Breast epithelium (tissue), 3 donors: ENCODE results near the gene SECTM1.

Experiments
- CTCF ChIP-seq, 3 donors: fragments of 450-650 bp; IDR thresholded peaks; one replicate each; pipeline ENCODE4 v1.5.1; 2016 to 2017; ENCODE audit warnings: antibody characterized with exemption in 3 of 3, mild to moderate bottlenecking in 3 of 3, moderate library complexity in 3 of 3
- POLR2A ChIP-seq: fragments of 450-650 bp; IDR thresholded peaks from one replicate; pipeline ENCODE4 v1.6.1; 2016; ENCODE audit warnings: antibody characterized with exemption, mild to moderate bottlenecking, moderate library complexity

GRCh38 chr17:82376042-82376730 is 42.6 kb upstream of the SECTM1 start:
- TF ChIP-seq CTCF (IDR thresholded peaks at IDR 0.05), result no peak
- TF ChIP-seq POLR2A, result no peak
